Immature natural killer cell (primary cell): ENCODE results near the gene GRIA1. TPM values are rescaled to one million over a fixed set of nuclear protein-coding genes. Genes with fewer than 3 reads are reported as not detected.

Source experiments
- DNase-seq, 3 donors: peaks; one replicate each; pipeline ENCODE4 v3.0.0; 2022; ENCODE audit warnings: mixed read lengths in 1 of 3
- H3K27ac Mint-ChIP-seq, 6 donors: one replicate each; pipeline ENCODE4 v1.8.0; 2020; ENCODE audit warnings: mixed read lengths in 6 of 6, mild to moderate bottlenecking in 5 of 6, inconsistent platforms in 4 of 6, moderate library complexity in 3 of 6
- H3K27me3 Mint-ChIP-seq, 3 donors: one replicate each; pipeline ENCODE4 v1.8.0; 2020 to 2021; ENCODE audit warnings: low read depth in 3 of 3, mild to moderate bottlenecking in 3 of 3, mixed read lengths in 3 of 3, moderate library complexity in 3 of 3, inconsistent platforms in 1 of 3
- H3K36me3 Mint-ChIP-seq, 3 donors: one replicate each; pipeline ENCODE4 v1.8.0; 2020; ENCODE audit warnings: mixed read lengths in 3 of 3, inconsistent platforms in 2 of 3, mild to moderate bottlenecking in 2 of 3
- H3K4me1 Mint-ChIP-seq, 2 donors: one replicate each; pipeline ENCODE4 v1.8.0; 2020; ENCODE audit warnings: inconsistent platforms in 2 of 2, mild to moderate bottlenecking in 2 of 2, mixed read lengths in 2 of 2, moderate library complexity in 1 of 2
- H3K4me3 Mint-ChIP-seq, 5 donors: one replicate each; pipeline ENCODE4 v1.8.0; 2020; ENCODE audit warnings: mild to moderate bottlenecking in 5 of 5, mixed read lengths in 5 of 5, inconsistent platforms in 3 of 5, moderate library complexity in 3 of 5
- H3K9me3 Mint-ChIP-seq, 6 donors: one replicate each; pipeline ENCODE4 v1.8.0; 2020; ENCODE audit warnings: mild to moderate bottlenecking in 6 of 6, mixed read lengths in 6 of 6, inconsistent platforms in 4 of 6, moderate library complexity in 3 of 6
- polyA plus RNA-seq, 3 donors: library from polyadenylated mRNA; unstranded; fragments of 300-500 nt; fragmentation: Illumina TruSeq; gene quantifications; one replicate each; pipeline ENCODE4 v1.2.3, GENCODE V29; 2021

The GRIA1 gene
- polyA plus RNA-seq, 3 donors from 2014 or later, result not detected

DNA sequence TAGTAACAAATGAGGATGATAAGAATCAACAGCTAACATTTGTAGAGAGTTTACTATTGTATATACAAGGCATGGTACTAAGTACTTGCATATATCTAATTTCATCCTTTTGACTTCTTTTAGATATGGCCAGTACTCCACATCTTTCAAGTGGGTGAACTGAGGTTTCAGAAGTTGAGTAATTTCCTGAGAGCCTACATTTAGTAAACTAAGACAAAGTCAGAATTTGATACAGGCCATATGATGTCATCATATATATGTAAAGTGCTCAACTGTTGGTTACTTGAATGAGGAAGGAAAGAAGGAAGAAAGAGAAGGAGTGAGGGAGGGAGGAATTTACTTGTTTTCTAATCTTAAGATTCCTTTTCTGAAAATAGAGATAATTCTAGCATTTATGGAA, 52.8 kb downstream of the GRIA1 start:
- Mint-ChIP-seq H3K9me3 (peaks cover 0 to 6% (median 0%) of the 10 kb centered on the region in 6 donors), H3K4me3 (no peak overlapping the region), H3K36me3 (no peaks in the 10 kb centered on the region), H3K4me1 (no peaks in the 10 kb centered on the region), H3K27ac (no peak overlapping the region), H3K27me3 (peaks cover 0 to 4% (median 2%) of the 10 kb centered on the region in 3 donors)
- DNase-seq, result no peak

DNA sequence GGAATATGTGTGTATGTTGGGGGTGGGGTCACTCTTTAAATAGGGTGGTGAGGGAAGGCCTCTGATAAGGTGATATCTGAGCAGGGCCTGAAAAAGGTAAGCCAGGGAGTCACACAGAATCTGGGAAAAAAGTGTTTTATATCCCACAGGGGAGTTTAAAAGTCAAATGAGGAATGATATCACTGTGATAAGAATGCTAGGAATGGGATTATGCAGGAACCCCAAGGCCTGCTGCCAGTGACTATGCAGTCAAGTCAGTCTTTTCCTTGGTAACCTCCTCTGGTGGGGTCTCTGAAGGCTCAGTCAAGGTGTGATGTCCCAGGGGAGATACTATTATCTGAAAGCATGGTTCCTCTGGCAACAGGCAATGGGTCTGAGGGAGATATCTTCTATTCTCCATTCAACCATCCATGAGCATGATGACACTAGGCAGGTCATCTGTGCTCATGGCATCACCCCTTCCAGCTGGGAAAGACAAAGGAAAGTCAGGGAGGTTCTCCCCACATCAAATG, 53.5 kb downstream of the GRIA1 start:
- no peak overlapping the region for H3K4me3 Mint-ChIP-seq
- no peak overlapping the region for H3K27ac Mint-ChIP-seq
- no peaks in the 10 kb centered on the region for H3K4me1 Mint-ChIP-seq
- H3K9me3 Mint-ChIP-seq, result peaks cover 0 to 6% (median 0%) of the 10 kb centered on the region in 6 donors
- no peaks in the 10 kb centered on the region for H3K36me3 Mint-ChIP-seq
- DNase-seq, result no peak
- peaks cover 0 to 4% (median 2%) of the 10 kb centered on the region in 3 donors for H3K27me3 Mint-ChIP-seq

DNA sequence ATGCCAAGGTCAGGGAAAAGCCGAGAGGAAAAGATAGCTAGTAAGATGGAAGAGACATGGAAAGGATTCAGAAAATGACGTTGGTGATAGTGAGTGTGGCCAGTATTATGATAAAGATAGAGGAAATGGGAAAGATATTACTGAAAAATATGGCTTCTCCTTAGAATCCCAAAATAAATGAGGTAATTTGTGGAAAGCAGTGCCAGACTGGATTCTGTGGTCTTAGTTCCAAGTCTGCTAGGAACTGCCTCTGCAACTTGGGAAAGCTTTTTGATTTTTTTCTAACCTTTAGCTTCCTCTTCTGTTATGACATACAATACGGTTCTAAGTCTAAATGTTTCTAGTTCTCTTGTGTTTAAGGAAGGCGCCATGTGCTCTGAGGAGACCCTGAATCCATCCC, 54.2 kb downstream of the GRIA1 start:
- Mint-ChIP-seq H3K9me3 (peaks cover 0 to 6% (median 0%) of the 10 kb centered on the region in 6 donors), H3K4me3 (no peak overlapping the region), H3K36me3 (no peaks in the 10 kb centered on the region), H3K4me1 (no peaks in the 10 kb centered on the region), H3K27ac (no peak overlapping the region), H3K27me3 (peaks cover 0 to 4% (median 2%) of the 10 kb centered on the region in 3 donors)
- no peak for DNase-seq

DNA sequence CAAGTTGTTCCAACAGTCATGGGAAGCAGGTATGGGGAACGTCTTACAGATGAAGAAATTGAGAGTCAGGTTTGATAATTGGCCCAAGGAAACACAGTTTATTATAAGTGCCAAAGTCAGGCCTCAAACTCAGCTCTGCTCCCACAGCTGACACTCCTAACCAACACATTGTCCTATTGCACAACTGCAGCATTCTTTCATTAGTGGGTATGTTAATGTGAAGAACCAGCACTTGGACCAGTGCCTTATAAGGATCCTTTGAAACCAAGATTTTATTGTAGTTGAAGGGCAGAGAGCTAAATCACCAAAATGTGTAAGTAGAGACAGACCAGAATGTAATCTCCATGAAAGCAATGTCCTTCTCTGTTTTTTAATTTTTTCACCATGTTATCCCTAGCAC, 56.1 kb downstream of the GRIA1 start:
- no peaks in the 10 kb centered on the region for H3K36me3 Mint-ChIP-seq
- DNase-seq, result no peak
- H3K9me3 Mint-ChIP-seq, result peaks cover 0 to 1% (median 0%) of the 10 kb centered on the region in 6 donors
- no peak overlapping the region for H3K27ac Mint-ChIP-seq
- no peaks in the 10 kb centered on the region for H3K4me1 Mint-ChIP-seq
- H3K4me3 Mint-ChIP-seq, result no peak overlapping the region
- peaks cover under 1 to 2% (median 2%) of the 10 kb centered on the region in 3 donors for H3K27me3 Mint-ChIP-seq

DNA sequence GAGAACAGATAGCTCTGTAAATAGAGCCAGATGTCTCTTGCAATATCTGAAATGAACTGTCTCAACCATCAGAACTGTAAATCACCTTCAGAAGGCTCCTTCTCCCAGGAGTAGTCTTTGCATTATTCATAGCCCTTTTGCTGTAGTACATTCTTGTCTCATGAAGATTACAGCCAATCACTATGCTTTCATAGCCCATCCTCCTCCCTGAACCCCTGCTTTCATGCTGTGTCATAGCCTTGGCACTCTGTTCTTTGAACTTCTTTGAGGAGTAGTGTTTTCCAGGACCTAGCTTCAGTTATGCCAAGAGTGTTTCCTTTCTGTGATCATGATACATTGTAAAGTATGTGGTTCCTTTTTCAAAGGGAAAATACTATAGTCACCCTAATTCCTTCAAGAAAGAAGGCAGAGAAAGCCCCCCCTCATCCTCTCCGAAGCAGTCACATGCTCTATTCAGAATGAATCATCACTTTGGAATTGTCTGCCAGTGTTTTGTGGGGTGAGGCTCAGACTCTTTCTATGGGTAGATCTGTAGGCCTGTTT, 61.1 kb downstream of the GRIA1 start:
- Mint-ChIP-seq H3K27me3 (peaks cover 0 to 5% (median 2%) of the 10 kb centered on the region in 3 donors), H3K4me1 (peaks cover 0 to 10% of the 10 kb centered on the region in 2 donors), H3K36me3 (no peaks in the 10 kb centered on the region), H3K4me3 (no peak overlapping the region), H3K27ac (no peak overlapping the region), H3K9me3 (peaks cover 0 to 2% (median 0%) of the 10 kb centered on the region in 6 donors)
- DNase-seq, result no peak

GRCh38 chr5:153552886-153553285, 62.4 kb downstream of the GRIA1 start:
- no peak for DNase-seq
- H3K9me3 Mint-ChIP-seq, result peaks cover 0 to 2% (median 0%) of the 10 kb centered on the region in 6 donors
- peaks cover 0 to 10% of the 10 kb centered on the region in 2 donors for H3K4me1 Mint-ChIP-seq
- no peak overlapping the region for H3K27ac Mint-ChIP-seq
- H3K27me3 Mint-ChIP-seq, result peaks cover 0 to 5% (median 2%) of the 10 kb centered on the region in 3 donors
- H3K36me3 Mint-ChIP-seq, result no peaks in the 10 kb centered on the region
- no peak overlapping the region for H3K4me3 Mint-ChIP-seq

GRCh38 chr5:153555420-153556114, 65.1 kb downstream of the GRIA1 start:
- Mint-ChIP-seq H3K4me1 (peaks cover 0 to 10% of the 10 kb centered on the region in 2 donors), H3K9me3 (peaks cover 0 to 2% (median 0%) of the 10 kb centered on the region in 6 donors), H3K27ac (peak overlapping the region in 1 of 6 donors; percentile 22), H3K4me3 (peak overlapping the region in 2 of 5 donors; percentile 64 to 74), H3K27me3 (peaks cover 0 to 5% (median 2%) of the 10 kb centered on the region in 3 donors), H3K36me3 (no peaks in the 10 kb centered on the region)
- DNase-seq, result no peak

DNA sequence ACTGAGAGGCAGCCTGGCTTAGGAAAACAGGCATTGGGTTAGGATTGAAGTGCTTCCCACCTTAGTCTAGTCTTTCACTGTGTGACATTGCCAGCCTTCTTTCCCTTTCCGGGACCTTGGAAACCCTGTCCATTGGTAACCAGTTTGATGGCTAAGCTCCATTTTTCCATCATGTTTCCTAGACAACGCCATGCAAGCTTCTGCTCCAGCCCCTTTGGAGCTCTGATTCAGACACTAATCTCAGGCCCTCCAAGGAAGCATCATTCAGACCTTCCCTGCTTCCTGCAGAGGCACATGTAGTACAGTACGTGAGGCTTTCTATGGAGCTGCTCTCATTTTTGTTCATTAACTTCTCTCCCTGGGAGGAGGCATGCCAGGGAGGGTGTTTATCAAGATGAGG, 68.5 kb downstream of the GRIA1 start:
- Mint-ChIP-seq H3K27me3 (peaks cover 1 to 3% (median 2%) of the 10 kb centered on the region in 3 donors), H3K9me3 (peaks cover 0 to 2% (median 0%) of the 10 kb centered on the region in 6 donors), H3K36me3 (no peaks in the 10 kb centered on the region), H3K27ac (no peak overlapping the region), H3K4me1 (peaks cover 0 to 10% of the 10 kb centered on the region in 2 donors), H3K4me3 (no peak overlapping the region)
- DNase-seq, result no peak

DNA sequence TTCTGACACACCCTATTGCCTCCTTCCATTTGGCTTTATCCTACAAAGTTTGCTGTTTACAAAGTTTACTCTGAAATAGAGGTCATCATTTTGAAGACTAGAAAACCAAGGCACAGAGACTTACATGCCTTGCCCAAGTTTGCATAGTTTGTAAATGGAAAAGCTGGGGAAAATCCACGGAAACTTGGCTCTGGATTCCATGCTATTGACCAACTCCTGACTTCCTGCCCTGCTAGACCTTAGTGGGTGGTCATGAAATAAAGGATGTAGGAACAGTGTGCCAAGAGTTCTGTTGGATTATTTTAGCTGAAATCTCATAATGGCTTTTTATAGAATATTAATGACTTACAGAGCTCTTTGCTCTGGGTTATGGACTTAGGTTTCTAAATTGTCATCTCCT, 69.5 kb downstream of the GRIA1 start:
- Mint-ChIP-seq H3K4me3 (no peak overlapping the region), H3K9me3 (peaks cover 0 to 2% (median 0%) of the 10 kb centered on the region in 6 donors), H3K27me3 (peaks cover 1 to 3% (median 2%) of the 10 kb centered on the region in 3 donors), H3K4me1 (peaks cover 0 to 10% of the 10 kb centered on the region in 2 donors), H3K36me3 (no peaks in the 10 kb centered on the region), H3K27ac (no peak overlapping the region)
- no peak for DNase-seq

DNA sequence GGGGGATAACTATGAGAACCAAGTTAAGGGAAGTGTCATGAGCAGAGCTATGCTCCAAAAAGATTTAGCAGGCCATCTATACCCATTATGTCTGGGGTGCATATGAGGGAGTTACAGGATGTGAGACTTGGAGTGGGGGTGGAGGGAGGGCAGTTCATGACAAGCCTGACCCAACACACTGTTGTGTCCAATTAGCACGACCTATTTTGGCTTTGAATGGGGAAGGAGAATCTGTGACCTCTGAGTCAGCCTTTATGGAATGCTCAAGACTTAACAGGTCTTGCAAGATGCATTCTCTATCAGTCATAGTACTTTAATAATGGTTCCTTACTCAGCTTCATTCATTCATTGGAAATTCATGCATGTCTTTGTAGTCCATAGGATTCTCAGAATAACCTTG, 71.7 kb downstream of the GRIA1 start:
- no peak for DNase-seq
- peaks cover 0 to 2% (median 0%) of the 10 kb centered on the region in 6 donors for H3K9me3 Mint-ChIP-seq
- no peak overlapping the region for H3K4me3 Mint-ChIP-seq
- peaks cover 0 to 3% (median 0%) of the 10 kb centered on the region in 3 donors for H3K36me3 Mint-ChIP-seq
- peaks cover 1 to 5% (median 4%) of the 10 kb centered on the region in 3 donors for H3K27me3 Mint-ChIP-seq
- no peaks in the 10 kb centered on the region for H3K4me1 Mint-ChIP-seq
- no peak overlapping the region for H3K27ac Mint-ChIP-seq

DNA sequence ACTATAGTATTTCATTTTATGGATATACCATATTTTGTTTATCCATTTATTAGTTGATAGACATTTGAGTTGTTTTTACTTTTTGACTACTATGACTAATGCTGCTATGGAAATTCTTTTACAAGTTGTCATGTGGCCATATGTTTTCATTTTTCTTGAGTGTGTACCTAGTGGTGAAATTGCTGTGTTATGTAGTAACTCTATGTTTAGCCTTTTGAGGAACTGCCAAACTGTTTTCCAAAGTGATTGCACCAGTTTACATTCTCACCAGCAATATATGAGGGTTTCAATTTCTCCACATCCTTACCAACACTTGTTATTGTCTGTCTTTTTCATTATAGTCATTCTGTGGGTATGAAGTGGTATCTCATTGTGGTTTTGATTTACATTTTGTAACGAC, 75.4 kb downstream of the GRIA1 start:
- no peak for DNase-seq
- peaks cover 0 to 2% (median 0%) of the 10 kb centered on the region in 6 donors for H3K9me3 Mint-ChIP-seq
- peaks cover 1 to 7% (median 5%) of the 10 kb centered on the region in 3 donors for H3K27me3 Mint-ChIP-seq
- peaks cover 0 to 3% (median 0%) of the 10 kb centered on the region in 3 donors for H3K36me3 Mint-ChIP-seq
- no peaks in the 10 kb centered on the region for H3K4me1 Mint-ChIP-seq
- no peak overlapping the region for H3K27ac Mint-ChIP-seq
- H3K4me3 Mint-ChIP-seq, result no peak overlapping the region

GRCh38 chr5:153569036-153569435, 78.6 kb downstream of the GRIA1 start:
- no peak overlapping the region for H3K27ac Mint-ChIP-seq
- peaks cover 0 to 3% (median 0%) of the 10 kb centered on the region in 3 donors for H3K36me3 Mint-ChIP-seq
- H3K27me3 Mint-ChIP-seq, result peaks cover 0 to 5% (median 2%) of the 10 kb centered on the region in 3 donors
- no peak overlapping the region for H3K4me3 Mint-ChIP-seq
- H3K4me1 Mint-ChIP-seq, result no peaks in the 10 kb centered on the region
- DNase-seq, result no peak
- H3K9me3 Mint-ChIP-seq, result no peaks in the 10 kb centered on the region

GRCh38 chr5:153571162-153571561, 80.7 kb downstream of the GRIA1 start:
- peaks cover 0 to 2% (median 0%) of the 10 kb centered on the region in 6 donors for H3K9me3 Mint-ChIP-seq
- no peak for DNase-seq
- H3K36me3 Mint-ChIP-seq, result peaks cover 0 to 3% (median 0%) of the 10 kb centered on the region in 3 donors
- no peak overlapping the region for H3K4me3 Mint-ChIP-seq
- no peaks in the 10 kb centered on the region for H3K4me1 Mint-ChIP-seq
- H3K27me3 Mint-ChIP-seq, result peaks cover 0 to 5% (median 2%) of the 10 kb centered on the region in 3 donors
- no peak overlapping the region for H3K27ac Mint-ChIP-seq
